ENCODE data around the gene RTP5.

DNA sequence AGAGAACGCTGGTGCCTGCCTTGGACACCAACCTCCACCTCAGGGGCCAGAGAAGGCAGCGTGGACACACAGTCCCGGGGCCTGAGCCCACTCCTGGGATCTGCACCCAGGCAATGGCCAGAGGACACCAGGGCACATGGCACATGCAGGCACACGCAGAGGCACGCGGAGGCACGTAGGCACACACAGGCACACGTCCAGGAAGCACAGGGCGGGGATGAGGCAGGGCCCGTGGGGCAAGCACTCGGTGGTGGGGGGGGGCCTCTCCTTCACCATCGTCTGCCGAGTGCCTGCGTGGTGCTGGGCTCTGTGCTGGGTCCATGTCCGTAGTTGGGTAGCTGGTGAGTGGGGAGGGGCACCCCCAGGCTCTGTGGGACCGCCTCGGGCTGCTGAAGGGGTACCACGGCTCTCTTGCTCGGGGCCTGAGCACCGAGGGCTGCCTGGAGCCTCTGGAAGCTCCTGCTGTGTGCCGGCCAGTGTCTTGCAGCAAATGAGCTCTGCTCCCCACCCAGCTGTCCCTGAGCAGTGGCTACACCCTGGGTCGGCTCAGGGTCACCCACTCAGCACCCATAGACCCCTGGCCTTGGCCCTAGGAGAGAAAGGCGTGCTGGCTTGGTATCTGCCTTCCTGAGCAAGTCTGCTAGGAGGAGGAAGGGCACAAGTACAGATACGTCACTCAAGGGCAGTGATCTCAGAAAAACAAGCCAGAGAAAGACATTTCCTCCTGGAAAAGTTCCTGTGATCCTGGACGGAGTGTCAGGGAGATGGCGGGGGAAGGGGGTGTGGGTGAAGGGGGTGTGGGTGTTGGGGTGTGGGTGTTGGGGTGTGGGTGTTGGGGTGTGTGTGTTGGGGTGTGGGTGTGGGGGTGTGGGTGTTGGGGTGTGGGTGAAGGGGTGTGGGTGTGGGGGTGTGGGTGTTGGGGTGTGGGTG lies 26.4 kb downstream of the RTP5 start:
- TF ChIP-seq RAD21 (IDR thresholded peaks at IDR 0.05; ENCODE audit: low read depth) (no peak), NFIC (IDR thresholded peaks at IDR 0.05) (no peak), CREB1 (IDR thresholded peaks at IDR 0.05; ENCODE audit: low read depth) (no peak), YY1 (IDR thresholded peaks at IDR 0.05; ENCODE audit: low read depth) (no peak)
- TF ChIP-seq, protein P1, sequence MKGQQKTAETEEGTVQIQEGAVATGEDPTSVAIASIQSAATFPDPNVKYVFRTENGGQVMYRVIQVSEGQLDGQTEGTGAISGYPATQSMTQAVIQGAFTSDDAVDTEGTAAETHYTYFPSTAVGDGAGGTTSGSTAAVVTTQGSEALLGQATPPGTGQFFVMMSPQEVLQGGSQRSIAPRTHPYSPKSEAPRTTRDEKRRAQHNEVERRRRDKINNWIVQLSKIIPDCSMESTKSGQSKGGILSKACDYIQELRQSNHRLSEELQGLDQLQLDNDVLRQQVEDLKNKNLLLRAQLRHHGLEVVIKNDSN (IDR thresholded peaks at IDR 0.05): no peak

Measured in Ishikawa (cell line).